AG09319 (cell line): ENCODE data around the gene SLC5A11.
"Not testable (repeated sequence)": the region's sequence is repeated elsewhere in the genome, so short reads cannot be mapped to it uniquely, and the experiment has no call there.

Experiments used
- DNase-seq: peaks from one replicate; pipeline ENCODE4 v3.0.0-alpha.2; 2010; ENCODE audit warnings: low read depth; ENCODE audit errors: extremely low read depth
- CTCF ChIP-seq: IDR thresholded peaks from 2 replicates; pipeline ENCODE4 v1.5.1; 2011; ENCODE audit warnings: low read depth, mild to moderate bottlenecking, inconsistent platforms, low read length, moderate library complexity

Gene SLC5A11

DNA sequence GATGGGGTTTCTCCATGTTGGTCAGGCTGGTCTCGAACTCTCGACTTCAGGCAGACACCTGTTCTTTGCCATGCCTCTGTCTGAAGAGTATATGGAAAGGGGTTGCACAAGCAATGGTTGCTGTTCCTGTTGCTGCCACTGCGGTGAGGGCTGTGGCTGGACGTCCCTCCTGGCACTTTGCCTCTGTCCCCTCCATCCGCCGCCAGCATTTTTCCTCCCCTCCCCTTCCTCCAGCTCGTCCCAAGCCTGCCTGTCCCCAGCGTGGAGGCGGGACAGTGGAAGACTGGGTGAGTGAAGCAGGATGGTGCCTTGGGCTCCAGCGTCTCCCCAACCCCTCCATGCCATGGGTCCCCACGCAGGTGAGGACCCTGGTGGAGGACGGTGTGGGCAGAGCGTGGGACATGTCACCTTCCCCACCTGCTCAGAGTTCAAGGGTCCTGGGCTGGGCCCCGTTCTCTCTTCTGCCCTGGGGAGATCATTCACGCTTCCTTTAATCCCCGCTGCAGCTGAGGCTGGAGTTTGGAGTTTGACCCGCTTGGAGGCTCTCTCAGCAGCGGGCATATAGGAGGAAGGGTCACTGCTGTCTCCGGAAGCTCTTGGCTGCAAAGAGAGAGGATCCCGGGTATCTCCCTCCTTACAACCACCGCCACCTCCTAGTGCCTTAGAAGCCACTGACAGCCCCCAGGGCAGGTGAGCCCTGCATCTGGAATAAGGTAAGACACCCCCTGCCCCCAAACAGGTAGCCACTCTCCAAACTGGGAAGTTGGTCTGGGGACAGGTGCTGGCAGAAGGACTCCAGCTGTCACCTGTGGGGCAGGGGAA, at the start of gene SLC5A11:
Gene SLC5A11, plus strand, starts transcription at position 238 of the 822 bp plus-strand sequence. CDS start 12,681 bp downstream, outside the sequence.
- no peak for DNase-seq

DNA sequence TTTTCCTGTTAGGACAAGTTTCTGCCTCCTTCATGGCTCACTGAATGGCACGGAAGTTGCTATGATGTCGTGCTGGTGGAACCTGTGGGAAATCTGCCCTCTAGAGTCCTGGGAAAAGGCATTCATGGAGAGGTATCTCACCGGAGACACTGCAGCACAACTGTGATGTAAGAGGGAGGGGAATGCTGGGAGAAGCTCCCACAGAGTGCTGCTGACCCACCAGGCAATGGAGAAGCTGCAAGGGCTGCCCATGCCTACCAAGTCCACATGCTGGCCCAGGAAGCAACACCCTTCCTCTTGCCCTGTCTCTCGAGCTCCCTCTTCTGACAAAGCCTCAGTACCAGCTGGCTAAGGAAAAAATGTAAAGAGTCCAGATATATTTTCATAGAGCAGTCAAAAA, 45.2 kb upstream of the SLC5A11 start:
- DNase-seq = no peak
- TF ChIP-seq CTCF = peak; percentile 30

More for the DNA sequence above, at the start of gene SLC5A11:
- TF ChIP-seq CTCF = no peak

DNA sequence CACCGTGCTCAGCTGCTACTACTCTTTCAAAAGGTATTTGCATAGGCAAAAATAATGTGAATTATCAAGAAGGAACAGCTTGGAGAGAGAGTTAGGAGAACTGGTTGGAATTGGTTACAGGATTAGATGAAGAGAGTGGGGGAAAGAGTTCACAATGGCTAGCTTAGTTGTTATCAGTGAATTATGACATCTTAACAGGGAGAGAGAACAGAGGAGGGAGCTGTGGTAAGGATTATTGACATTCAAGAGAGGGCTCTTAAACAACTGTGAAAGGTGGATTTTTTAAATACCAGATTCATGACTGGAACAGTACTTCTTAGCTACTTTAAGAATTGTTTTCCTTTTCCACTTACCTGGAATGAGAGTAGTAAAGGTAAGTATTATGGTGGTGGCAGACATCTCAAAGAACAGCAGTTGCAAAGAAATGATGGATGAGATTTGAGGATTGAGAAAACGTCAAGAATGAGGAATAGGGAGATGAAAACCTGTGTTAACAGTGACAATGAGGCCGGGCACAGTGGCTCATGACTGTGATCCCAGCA, 43.9 kb upstream of the SLC5A11 start:
- no peak for DNase-seq
- TF ChIP-seq CTCF = no peak

DNA sequence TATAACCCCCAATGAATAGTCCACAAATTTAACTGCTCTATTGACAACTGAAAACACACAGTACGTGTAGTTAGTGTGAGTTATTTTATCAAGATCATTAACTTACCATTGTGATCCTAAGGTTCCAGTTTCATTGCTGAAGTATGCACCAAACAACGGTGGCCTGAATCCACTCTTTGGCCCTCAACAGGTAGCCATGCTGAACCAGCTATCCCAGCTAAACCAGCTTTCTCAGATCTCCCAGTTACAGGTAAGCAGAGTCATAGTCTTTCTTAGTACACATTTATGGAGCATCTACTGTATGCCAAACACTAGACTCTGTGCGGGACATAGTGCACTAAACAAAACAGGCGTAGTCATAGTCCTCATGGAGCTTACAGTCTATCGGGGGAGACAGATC, 40.3 kb upstream of the SLC5A11 start:
- no peak for TF ChIP-seq CTCF
- no peak for DNase-seq

DNA sequence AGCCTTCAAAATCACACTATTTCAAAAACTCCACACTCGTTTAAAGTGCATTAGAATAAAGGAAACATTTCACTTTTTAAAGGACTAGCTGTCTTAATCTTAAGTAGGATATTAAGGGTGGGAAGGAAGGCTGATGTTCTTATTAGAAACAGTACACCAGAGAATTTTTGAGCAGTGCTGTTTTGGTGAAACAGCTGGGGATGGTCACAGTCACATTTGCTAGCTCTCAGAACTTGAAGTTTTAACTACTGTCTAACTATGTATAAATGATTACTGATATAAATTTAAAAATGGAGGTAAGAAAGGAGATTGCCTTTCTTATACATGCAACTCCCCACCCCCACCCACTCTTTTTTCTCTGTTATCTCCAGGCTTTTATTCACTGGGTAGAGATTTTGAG, 38.5 kb upstream of the SLC5A11 start:
- DNase-seq = no peak
- TF ChIP-seq CTCF = no peak

DNA sequence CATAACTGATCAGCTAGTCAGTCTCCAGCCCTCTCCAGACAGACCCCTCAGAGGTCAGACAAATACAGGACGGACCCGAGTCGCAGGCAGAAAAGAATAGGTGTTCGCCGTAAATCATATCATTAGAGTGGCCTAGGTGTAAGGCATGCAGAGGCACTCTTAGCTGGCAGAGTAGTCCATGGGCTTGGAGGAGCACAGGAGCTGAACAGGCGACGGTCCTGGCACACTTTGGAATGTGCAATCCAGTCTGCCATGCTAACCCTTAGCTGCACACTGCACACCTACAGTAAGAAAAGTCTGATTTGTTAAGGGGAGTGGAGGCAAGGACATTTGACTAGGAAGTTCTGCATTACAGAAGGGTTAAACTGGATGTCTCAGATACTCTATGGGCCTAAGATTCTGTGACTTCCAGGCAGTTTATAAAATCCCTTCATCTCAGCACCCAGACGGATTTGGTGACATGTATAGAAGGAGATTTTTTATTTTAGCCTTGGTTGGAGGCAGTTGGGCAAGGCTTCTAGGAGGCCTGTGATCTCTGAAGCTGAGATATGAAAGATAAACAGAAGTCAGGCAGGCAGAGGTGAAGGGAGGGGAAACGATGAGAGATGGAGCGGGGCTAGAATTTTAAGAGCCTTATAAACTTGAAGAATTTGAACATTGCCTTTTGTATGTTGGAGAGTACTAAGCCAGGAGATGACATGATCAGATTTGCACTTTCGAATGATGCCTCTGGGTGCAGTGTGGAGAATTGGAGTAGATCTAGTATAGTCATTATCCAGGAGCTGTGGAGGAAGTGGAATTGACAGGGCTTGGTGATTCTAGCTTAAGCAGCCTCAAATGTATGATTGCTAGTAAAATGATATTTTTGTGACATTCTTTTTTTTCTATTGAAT, 34.6 kb upstream of the SLC5A11 start:
- no peak for TF ChIP-seq CTCF
- no peak for DNase-seq

GRCh38 chr16:24812813-24813212, 33.0 kb upstream of the SLC5A11 start:
- DNase-seq = not testable (repeated sequence)
